Pancreas (tissue), 10 donors: ENCODE results near the gene EREG. TPM values are rescaled to one million over a fixed set of nuclear protein-coding genes. Genes with fewer than 3 reads are reported as not detected.
A peak's percentile ranks its signal among the peaks of the same experiment; 100 is the strongest.

Source experiments
- ATAC-seq, 4 donors: fragments of 200-7000 bp; cut with Tn5 transposase; one replicate each; pipeline versions ENCODE4 v1.8.0 to v1.9.1; 2020; ENCODE audit warnings: mild to moderate bottlenecking in 4 of 4, moderate library complexity in 4 of 4
- DNase-seq, 6 donors: peaks; one replicate each; pipeline ENCODE4 v3.0.0-alpha.2; 2020
- FAIRE-seq: peaks from 2 replicates; lab custom pipeline; 2012; peaks lifted over from hg19 to GRCh38; lab: Jason Lieb, UNC
- H3K27ac ChIP-seq, 4 donors: fragments of 200-600 bp; sonication (generic); 1 replicate in 3 of 4; 2 replicates in 1 of 4; pipeline versions ENCODE4 v1.5.0 to v1.8.0; 2020
- H3K27me3 ChIP-seq, 4 donors: fragments of 200-600 bp; one replicate each; pipeline ENCODE4 v1.8.0; 2021
- H3K36me3 ChIP-seq, 3 donors: fragments of 200-600 bp; sonication (generic) in 1 of 3; one replicate each; pipeline versions ENCODE4 v1.5.0 to v1.8.0; 2020 to 2021
- H3K4me1 ChIP-seq, 3 donors: fragments of 200-600 bp; one replicate each; pipeline ENCODE4 v1.8.0; 2021
- H3K4me3 ChIP-seq, 4 donors: fragments of 200-600 bp; sonication (generic) in 2 of 4; one replicate each; pipeline versions ENCODE4 v1.5.0 to v1.8.0; 2020 to 2021
- H3K9me3 ChIP-seq, 4 donors: fragments of 200-600 bp; one replicate each; pipeline ENCODE4 v1.8.0; 2021
- CTCF ChIP-seq, 4 donors: fragments of 200-600 bp; sonication (generic) in 3 of 4; IDR thresholded peaks; one replicate each; pipeline versions ENCODE4 v1.5.0 to v1.8.0; 2021; ENCODE audit warnings: antibody characterized with exemption in 4 of 4
- WGBS, 2 donors: extraction: QIAGEN DNeasy Blood & Tissue Kit; methylation state at CpG; one replicate each; pipeline ENCODE4 v1.1.7; 2013; 5-methylcytosine and 5-hydroxymethylcytosine counted together
- intact Hi-C, 3 donors: fragments of 100-400 bp; cut with DNase I; formaldehyde crosslinking; loops; one replicate each; pipeline versions ENCODE4 v1.11.1 to v1.14.2; 2022
- polyA plus RNA-seq, 2 donors: library from polyadenylated mRNA; stranded (reverse); fragments of 200-250 nt; gene quantifications; one replicate each; pipeline ENCODE4 v1.2.3, GENCODE V29; 2013
- total RNA-seq, 6 donors: library from RNA; stranded (reverse); fragmentation: NEBNext Ultra II Directional in 4 of 6; extraction: Animal tissue kit (Norgen Biotek cat#: 25700) in 4 of 6; gene quantifications; one replicate each; pipeline versions ENCODE4 v1.2.1 to v1.2.4, GENCODE V29; 2021 to 2023
- donor health status: healthy with polysubstance abuse.
- donor health status: DM: no; HTN: no; CAD: no; lungs with moderate emphysema.
- donor health status: DM: no; HTN: no; CAD: no.
- donor health status: control.
- donor health status: control.
- donor health status: Bipolar disorder and iron deficiency.
- donor health status: DM: yes; HTN: yes; CAD: no.
- donor health status: DM: no; HTN: no; CAD: no.
- donor health status: DM: no; HTN: no; CAD: no.
- donor health status: DM: yes; HTN: yes; CAD: no.

EREG gene
- total RNA-seq (under 1 TPM in 3 of 6 donors, not detected in 3; 0.06 to 0.09 (median 0.09) TPM), polyA plus RNA-seq (not detected)

GRCh38 chr4:74364652-74365491 is at the start of gene EREG:
TSS of gene EREG (plus strand) at chr4:74365145. CDS start at chr4:74365309, 164 bp downstream.
- FAIRE-seq, result no peak
- no peak for TF ChIP-seq CTCF (IDR thresholded peaks at IDR 0.05)
- peak in 3 of 6 donors; percentile 19 to 64 (median 55) for DNase-seq
- H3K4me1 ChIP-seq, result peaks cover 0 to 14% (median 4%) of the 10 kb centered on the region in 3 donors
- no peaks in the 10 kb centered on the region for H3K9me3 ChIP-seq
- WGBS, 2 donors, result 18 to 20% methylated on average over 34 to 40 of the region's 40 CpGs
- no peak within 1 kb of the TSS for H3K27ac ChIP-seq
- intact Hi-C loops, result no loop called here
- H3K27me3 ChIP-seq, result peaks cover 0 to 13% (median 0%) of the 10 kb centered on the region in 4 donors
- no peaks in the 10 kb centered on the region for H3K36me3 ChIP-seq
- peak within 1 kb of the TSS in 1 of 4 donors; percentile 26 for H3K4me3 ChIP-seq
- ATAC-seq, result peak in 3 of 4 donors; percentile 47 to 61 (median 56)

DNA sequence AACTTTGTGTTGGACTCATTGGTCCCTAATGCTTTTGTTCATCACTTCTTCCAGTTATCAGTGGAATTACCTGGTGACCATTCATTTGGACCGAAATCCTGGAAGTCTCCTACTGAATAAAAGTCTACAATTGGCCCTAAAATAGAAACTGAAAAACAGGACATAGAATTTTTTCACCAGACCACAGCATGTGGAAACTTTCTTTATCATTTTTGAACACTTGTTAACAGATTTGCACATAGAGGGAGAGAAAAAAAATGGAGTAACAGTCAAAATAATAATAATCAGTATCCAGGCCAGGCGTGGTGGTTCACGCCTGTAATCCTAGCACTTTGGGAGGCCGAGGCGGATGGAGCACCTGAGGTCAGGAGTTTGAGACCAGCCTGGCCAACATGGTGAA is 49.6 kb upstream of the EREG start:
- H3K27ac ChIP-seq, result no peak overlapping the region
- intact Hi-C loops, result loop anchor here in 2 of 3 donors (10.0 kb wide), 2 partner anchors 121 to 131 kb away; no protein-coding TSS in a partner anchor
- ATAC-seq (no peak), DNase-seq (no peak), FAIRE-seq (no peak)
- no peak overlapping the region for H3K4me3 ChIP-seq
- no peak for TF ChIP-seq CTCF (IDR thresholded peaks at IDR 0.05)
- no peaks in the 10 kb centered on the region for H3K36me3 ChIP-seq
- H3K27me3 ChIP-seq, result no peaks in the 10 kb centered on the region
- WGBS, 2 donors, result 72 to 88% methylated on average over 5 of the region's 5 CpGs
- no peaks in the 10 kb centered on the region for H3K4me1 ChIP-seq
- H3K9me3 ChIP-seq, result no peaks in the 10 kb centered on the region

DNA sequence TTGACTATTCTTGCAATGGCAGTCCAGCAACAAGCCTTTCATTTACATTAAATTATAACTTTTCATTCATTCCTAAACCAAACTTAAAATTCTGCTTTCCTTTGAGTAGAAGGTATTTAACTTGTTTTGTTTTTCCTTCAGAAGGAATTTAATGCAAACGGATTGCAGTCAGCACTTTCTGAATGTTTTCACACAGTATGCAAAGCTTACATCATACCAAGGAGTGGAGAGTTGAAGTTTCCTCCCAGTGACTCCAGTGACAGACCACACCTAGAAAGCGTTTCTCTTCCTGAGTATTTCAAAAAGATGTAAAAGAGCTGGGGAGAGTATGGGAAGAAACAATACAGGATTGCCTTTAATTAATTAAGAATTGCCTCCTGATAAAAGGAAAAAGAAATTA is 48.5 kb upstream of the EREG start:
- TF ChIP-seq CTCF (IDR thresholded peaks at IDR 0.05), result no peak
- WGBS, 2 donors, result 53 to 68% methylated on average over 2 of the region's 2 CpGs
- FAIRE-seq, result no peak
- H3K4me3 ChIP-seq, result no peak overlapping the region
- H3K9me3 ChIP-seq, result no peaks in the 10 kb centered on the region
- no peaks in the 10 kb centered on the region for H3K4me1 ChIP-seq
- no peaks in the 10 kb centered on the region for H3K27me3 ChIP-seq
- no peak overlapping the region for H3K27ac ChIP-seq
- intact Hi-C loops, result loop anchor here in 2 of 3 donors (10.0 kb wide), 2 partner anchors 122 to 132 kb away; no protein-coding TSS in a partner anchor
- DNase-seq, result no peak
- no peak for ATAC-seq
- no peaks in the 10 kb centered on the region for H3K36me3 ChIP-seq

DNA sequence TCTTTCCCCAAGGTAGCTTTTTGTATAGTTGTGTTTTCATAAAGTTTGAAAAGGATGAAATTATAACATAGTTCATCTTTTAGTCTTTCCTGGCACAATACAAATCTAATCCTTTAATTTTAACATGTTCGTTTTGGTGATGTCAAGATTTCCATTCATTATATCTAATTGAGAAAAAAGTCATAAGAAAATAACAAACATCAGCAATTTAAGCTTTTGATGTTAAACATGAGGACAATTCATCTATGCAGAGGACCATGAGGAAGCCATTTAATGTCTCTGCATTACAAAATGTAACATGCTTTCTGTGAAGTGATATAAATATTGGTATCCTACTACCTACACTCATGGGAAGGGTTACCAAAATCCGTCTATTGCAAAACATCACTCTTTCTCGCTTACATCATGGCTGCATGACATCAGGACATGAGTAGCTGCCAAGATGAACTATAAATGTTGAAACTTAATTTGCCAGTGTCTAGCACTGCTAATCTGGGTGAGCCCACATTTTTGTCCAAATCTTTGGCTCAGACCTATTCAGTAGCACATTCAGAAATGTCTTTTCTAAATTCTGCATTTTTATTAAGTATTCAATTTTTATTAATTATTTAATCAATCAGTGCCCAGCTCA is 47.2 kb upstream of the EREG start:
- FAIRE-seq (no peak), DNase-seq (no peak), ATAC-seq (no peak)
- H3K36me3 ChIP-seq, result no peaks in the 10 kb centered on the region
- no peaks in the 10 kb centered on the region for H3K9me3 ChIP-seq
- no peak overlapping the region for H3K4me3 ChIP-seq
- no peaks in the 10 kb centered on the region for H3K4me1 ChIP-seq
- 55 to 65% methylated on average over 3 of the region's 3 CpGs for WGBS, 2 donors
- intact Hi-C loops, result loop anchor here in 2 of 3 donors (10.0 kb wide), 2 partner anchors 123 to 133 kb away; no protein-coding TSS in a partner anchor
- no peak overlapping the region for H3K27ac ChIP-seq
- H3K27me3 ChIP-seq, result no peaks in the 10 kb centered on the region
- no peak for TF ChIP-seq CTCF (IDR thresholded peaks at IDR 0.05)
